PFSK-1 (cell line): ENCODE measurements around the gene HJURP.

Experiments
- FOXP2 ChIP-seq: optimal IDR thresholded peaks from 2 replicates; pipeline ENCODE3; 2011; ENCODE audit warnings: borderline replicate concordance, control low read depth, inconsistent platforms; ENCODE audit not compliant: insufficient read depth; ENCODE audit errors: extremely low read length, extremely low read depth
- POLR2AphosphoS5 ChIP-seq: IDR thresholded peaks from 2 replicates; pipeline ENCODE4 v1.6.1; 2012; ENCODE audit warnings: low read depth, mild to moderate bottlenecking, control low read depth, low read length, moderate library complexity
- REST ChIP-seq, 2 experiments: IDR thresholded peaks; 2 replicates each; pipeline versions ENCODE4 v1.6.1 to v1.8.0; 2011 to 2012; ENCODE audit warnings: low read depth in 2 of 2, low read length in 2 of 2, control low read depth in 1 of 2, inconsistent platforms in 1 of 2, mild to moderate bottlenecking in 1 of 2, moderate library complexity in 1 of 2; ENCODE audit not compliant: insufficient read depth in 1 of 2
- SIN3A ChIP-seq: IDR thresholded peaks from 2 replicates; pipeline ENCODE4 v1.6.1; 2012; ENCODE audit warnings: mild to moderate bottlenecking, low read length, moderate library complexity, borderline replicate concordance; ENCODE audit not compliant: insufficient read depth
- TAF1 ChIP-seq: IDR thresholded peaks from 2 replicates; pipeline ENCODE4 v1.6.1; 2012; ENCODE audit warnings: low read length, control low read depth, borderline replicate concordance; ENCODE audit not compliant: insufficient read depth

DNA sequence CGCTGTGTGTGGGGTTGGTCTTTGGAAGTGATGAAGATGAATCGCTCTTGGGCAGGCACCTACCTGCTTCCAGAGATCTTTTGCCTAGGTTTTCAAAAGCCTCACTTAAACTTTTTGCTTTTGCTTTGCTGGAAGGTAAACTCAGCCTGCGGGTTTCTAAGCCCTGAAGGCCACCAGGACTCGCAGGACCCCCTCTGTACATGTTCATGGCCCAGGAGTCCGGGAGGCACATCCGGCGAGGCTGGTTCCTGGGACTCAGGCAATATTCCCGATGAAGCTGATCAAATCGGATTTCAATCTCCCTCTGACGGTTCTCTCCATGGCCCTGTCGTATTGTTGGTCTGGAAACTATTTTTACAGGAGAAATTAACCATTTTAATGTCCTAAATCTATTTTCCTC, 13.2 kb downstream of the HJURP start:
- TF ChIP-seq POLR2AphosphoS5 (no peak), REST (IDR thresholded peaks at IDR 0.05; ENCODE audit: insufficient read depth in 1 of 2, low read depth in 2 of 2, low read length in 2 of 2) (no peak), TAF1 (no peak), SIN3A (no peak), FOXP2 (no peak)
